Colonic mucosa (tissue), 4 donors: ENCODE results near the gene PKMYT1. TPM values are rescaled to one million over a fixed set of nuclear protein-coding genes. Genes with fewer than 3 reads are reported as not detected.

ENCODE experiments used
- DNase-seq: peaks from one replicate; pipeline ENCODE4 v3.0.0-alpha.2; 2020
- H3K27ac ChIP-seq: fragments of 200-600 bp; one replicate; pipeline ENCODE4 v1.8.0; 2021
- H3K27me3 ChIP-seq: fragments of 200-600 bp; one replicate; pipeline ENCODE4 v1.8.0; 2021
- H3K36me3 ChIP-seq: fragments of 200-600 bp; one replicate; pipeline ENCODE4 v1.8.0; 2021
- H3K4me1 ChIP-seq: fragments of 200-600 bp; one replicate; pipeline ENCODE4 v1.8.0; 2021; ENCODE audit warnings: mild to moderate bottlenecking
- H3K4me3 ChIP-seq: fragments of 200-600 bp; one replicate; pipeline ENCODE4 v1.8.0; 2021
- H3K9ac ChIP-seq, 2 donors: one replicate each; pipeline ENCODE4 v1.7.0; 2013; ENCODE audit warnings: control low read depth in 2 of 2, low read depth in 2 of 2, low read length in 2 of 2
- H3K9me3 ChIP-seq: fragments of 200-600 bp; one replicate; pipeline ENCODE4 v1.8.0; 2021
- intact Hi-C: fragments of 100-400 bp; cut with DNase I; formaldehyde crosslinking; loops from one replicate; pipeline ENCODE4 v1.14.1; 2022
- total RNA-seq, 2 donors: library from RNA; stranded (reverse); fragmentation: NEBNext Ultra II Directional in 1 of 2; extraction: Animal tissue kit (Norgen Biotek cat#: 25700) in 1 of 2; gene quantifications; one replicate each; pipeline ENCODE4 v1.2.1, GENCODE V29; 2021
- TF ChIP-seq, protein P1 (sequence below): fragments of 200-600 bp; IDR thresholded peaks from one replicate; pipeline ENCODE4 v1.8.0; 2022; ENCODE audit warnings: antibody characterized with exemption, mild to moderate bottlenecking
- donor health status: healthy.
- donor health status: DM: no; HTN: no; CAD: no.
- donor health status: DM: no; HTN: no; CAD: no.

The PKMYT1 gene
- total RNA-seq, 2 donors from 2014 or later, result 9.5 to 76.6 TPM

DNA sequence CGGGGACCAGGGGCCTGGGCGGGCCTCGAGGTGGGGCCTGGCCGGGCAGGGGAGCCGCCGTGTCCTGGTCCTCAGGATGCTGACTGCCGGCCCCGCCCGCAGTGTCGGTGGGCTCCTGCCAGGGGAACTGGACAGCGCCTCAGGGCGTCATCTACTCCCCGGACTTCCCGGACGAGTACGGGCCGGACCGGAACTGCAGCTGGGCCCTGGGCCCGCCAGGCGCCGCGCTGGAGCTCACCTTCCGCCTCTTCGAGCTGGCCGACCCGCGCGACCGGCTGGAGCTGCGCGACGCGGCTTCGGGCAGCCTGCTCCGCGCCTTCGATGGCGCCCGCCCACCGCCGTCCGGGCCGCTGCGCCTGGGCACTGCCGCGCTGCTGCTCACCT, 13.4 kb downstream of the PKMYT1 start:
- peak; percentile 54 for DNase-seq
- Histone ChIP-seq H3K36me3 (no peaks in the 10 kb centered on the region), H3K9me3 (no peaks in the 10 kb centered on the region), H3K4me3 (peak overlapping the region; percentile 22), H3K27ac (no peak overlapping the region), H3K9ac (peak overlapping the region in 1 of 2 donors; percentile 8), H3K4me1 (peaks cover 37% of the 10 kb centered on the region), H3K27me3 (peaks cover 60% of the 10 kb centered on the region)
- TF ChIP-seq, protein P1, sequence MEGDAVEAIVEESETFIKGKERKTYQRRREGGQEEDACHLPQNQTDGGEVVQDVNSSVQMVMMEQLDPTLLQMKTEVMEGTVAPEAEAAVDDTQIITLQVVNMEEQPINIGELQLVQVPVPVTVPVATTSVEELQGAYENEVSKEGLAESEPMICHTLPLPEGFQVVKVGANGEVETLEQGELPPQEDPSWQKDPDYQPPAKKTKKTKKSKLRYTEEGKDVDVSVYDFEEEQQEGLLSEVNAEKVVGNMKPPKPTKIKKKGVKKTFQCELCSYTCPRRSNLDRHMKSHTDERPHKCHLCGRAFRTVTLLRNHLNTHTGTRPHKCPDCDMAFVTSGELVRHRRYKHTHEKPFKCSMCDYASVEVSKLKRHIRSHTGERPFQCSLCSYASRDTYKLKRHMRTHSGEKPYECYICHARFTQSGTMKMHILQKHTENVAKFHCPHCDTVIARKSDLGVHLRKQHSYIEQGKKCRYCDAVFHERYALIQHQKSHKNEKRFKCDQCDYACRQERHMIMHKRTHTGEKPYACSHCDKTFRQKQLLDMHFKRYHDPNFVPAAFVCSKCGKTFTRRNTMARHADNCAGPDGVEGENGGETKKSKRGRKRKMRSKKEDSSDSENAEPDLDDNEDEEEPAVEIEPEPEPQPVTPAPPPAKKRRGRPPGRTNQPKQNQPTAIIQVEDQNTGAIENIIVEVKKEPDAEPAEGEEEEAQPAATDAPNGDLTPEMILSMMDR, result no peak
- intact Hi-C loops, result no loop called here

DNA sequence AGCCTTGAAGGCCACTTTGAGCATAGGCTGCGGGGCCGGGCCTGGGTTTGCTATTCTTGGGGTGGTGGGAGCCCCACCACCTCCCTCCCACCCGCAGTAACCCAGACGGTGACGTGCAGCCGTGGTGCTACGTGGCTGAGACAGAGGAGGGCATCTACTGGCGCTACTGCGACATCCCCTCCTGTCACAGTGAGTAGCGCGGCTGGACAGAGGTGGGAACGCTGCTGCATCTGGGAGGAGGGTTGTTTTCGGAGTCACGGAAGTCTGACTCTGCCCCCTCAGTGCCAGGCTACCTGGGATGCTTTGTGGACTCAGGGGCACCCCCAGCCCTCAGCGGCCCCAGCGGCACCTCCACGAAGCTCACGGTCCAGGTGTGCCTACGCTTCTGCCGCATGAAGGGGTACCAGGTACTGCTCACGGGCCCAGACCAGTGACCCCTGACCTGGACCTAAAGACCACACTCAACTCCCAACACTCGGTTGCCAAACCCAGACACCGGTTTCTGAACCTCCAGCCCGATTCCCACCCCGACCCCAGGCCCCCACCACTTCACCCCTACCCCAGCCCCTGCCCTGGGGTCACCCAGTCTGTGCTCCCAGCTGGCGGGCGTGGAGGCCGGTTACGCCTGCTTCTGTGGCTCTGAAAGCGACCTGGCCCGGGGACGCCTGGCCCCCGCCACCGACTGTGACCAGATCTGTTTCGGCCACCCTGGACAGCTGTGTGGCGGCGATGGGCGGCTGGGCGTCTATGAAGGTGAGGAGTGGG, 14.0 kb downstream of the PKMYT1 start:
- no peak for DNase-seq
- TF ChIP-seq, protein P1, result no peak
- Histone ChIP-seq H3K9ac (no peak overlapping the region), H3K4me3 (peak overlapping the region; percentile 22), H3K27me3 (peaks cover 63% of the 10 kb centered on the region), H3K36me3 (no peaks in the 10 kb centered on the region), H3K9me3 (no peaks in the 10 kb centered on the region), H3K27ac (no peak overlapping the region), H3K4me1 (peaks cover 37% of the 10 kb centered on the region)
- intact Hi-C loops, result no loop called here

DNA sequence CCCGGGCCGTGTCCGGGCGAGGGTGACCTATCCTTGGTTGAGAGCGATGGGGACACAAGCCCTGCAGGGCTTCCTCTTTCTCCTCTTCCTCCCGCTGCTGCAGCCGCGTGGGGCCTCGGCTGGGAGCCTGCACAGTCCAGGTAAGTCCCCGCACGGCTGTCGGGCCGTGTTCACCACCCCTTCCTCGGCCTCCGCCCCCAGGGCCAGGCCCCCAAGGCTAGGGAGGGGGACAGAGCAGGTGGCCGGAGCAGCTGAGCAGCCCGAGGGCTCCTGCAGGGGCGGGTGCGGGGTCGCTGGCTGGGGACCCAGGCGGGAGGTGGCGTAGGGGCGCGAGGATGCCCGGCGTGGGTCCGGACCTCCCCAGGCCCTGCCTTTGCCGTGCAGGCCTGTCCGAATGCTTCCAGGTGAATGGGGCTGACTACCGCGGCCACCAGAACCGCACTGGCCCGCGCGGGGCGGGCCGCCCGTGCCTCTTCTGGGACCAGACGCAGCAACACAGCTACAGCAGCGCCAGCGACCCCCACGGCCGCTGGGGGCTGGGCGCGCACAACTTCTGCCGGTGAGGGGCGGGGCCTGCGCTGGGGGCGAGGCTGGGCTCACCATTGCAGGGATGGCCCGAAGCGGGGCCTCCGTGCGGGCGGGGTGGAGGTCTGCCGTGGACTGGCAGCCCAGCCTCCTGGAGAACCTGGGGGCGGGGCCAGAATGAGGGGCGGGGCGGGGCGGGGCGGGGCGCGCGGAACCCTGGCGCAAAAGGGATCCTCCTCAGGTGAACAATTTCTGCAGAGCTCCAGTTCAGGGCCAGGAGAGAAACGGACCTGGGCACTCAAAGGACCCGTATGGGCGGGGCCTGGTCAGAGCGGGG, 15.5 kb downstream of the PKMYT1 start:
- no peak overlapping the region for H3K27ac ChIP-seq
- H3K36me3 ChIP-seq, result no peaks in the 10 kb centered on the region
- TF ChIP-seq, protein P1, result no peak
- H3K4me1 ChIP-seq, result peaks cover 29% of the 10 kb centered on the region
- peaks cover 63% of the 10 kb centered on the region for H3K27me3 ChIP-seq
- no peaks in the 10 kb centered on the region for H3K9me3 ChIP-seq
- intact Hi-C loops, result no loop called here
- peak overlapping the region; percentile 32 for H3K4me3 ChIP-seq
- H3K9ac ChIP-seq, result peak overlapping the region in 1 of 2 donors; percentile 35
- DNase-seq, result peak; percentile 68

DNA sequence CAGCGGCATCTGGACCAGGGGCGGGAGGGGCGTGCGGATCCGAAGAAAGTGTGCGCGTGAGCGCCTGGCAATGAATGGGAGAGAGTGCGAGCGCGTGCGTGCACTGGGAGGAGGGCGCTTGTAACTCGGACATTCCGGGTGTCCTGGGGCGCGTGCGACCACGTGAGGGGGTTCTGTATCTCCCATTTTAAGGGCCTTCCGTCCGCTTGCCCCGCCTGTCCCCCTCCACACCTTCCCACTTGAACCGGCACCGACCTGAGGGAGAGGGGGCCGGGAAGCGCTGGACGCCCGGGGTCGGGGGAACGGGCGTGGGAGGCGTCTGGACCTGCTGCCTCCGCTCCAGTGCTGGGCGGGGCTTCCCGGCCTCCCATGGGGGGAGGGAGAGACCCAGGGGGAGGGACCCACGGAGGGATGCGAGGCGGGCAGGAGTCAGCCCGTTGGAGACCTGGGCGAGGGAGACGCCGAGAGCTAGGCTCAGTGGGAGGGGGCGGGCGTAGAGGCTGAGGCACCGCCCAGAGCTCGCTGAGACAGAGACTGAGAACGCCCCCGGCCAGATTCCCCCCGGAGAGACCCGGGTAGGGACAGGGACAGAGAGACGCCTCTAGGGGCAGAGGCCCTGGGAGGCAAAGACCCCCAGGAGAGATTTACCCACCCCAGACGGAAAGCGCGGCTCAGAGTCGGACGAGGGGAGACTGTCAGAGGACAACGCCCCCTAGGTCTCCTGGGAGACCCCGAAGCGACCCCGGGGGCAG, 16.3 kb downstream of the PKMYT1 start, which contains the start of gene KREMEN2:
TSS of gene KREMEN2 (plus strand) at position 553 of the 752 bp plus-strand sequence. CDS start 246 bp downstream, outside the sequence.
- Histone ChIP-seq H3K27me3 (peaks cover 63% of the 10 kb centered on the region), H3K36me3 (no peaks in the 10 kb centered on the region), H3K9me3 (no peaks in the 10 kb centered on the region), H3K9ac (peak within 1 kb of the TSS; percentile 5 to 35), H3K27ac (no peak within 1 kb of the TSS), H3K4me1 (peaks cover 29% of the 10 kb centered on the region), H3K4me3 (peak within 1 kb of the TSS; percentile 32)
- intact Hi-C loops, result no loop called here
- TF ChIP-seq, protein P1, result no peak
- DNase-seq, result peak; percentile 23
